Eye (tissue), 1 donor: ENCODE measurements around the gene FXYD6.

Experiments
- DNase-seq: peaks from one replicate; pipeline ENCODE4 v3.0.0-alpha.2; 2015

FXYD6 gene

GRCh38 chr11:117840881-117841550, 35.4 kb downstream of the FXYD6 start:
- DNase-seq: no peak

- no peak for DNase-seq
Measured at GRCh38 chr11:117839936-117840813, 36.3 kb downstream of the FXYD6 start.

GRCh38 chr11:117839380-117839881, 37.0 kb downstream of the FXYD6 start:
- no peak for DNase-seq

- DNase-seq: no peak
Measured at GRCh38 chr11:117838901-117839300, 37.6 kb downstream of the FXYD6 start.

- DNase-seq: no peak
Measured at GRCh38 chr11:117837791-117838190, 38.7 kb downstream of the FXYD6 start.

- no peak for DNase-seq
Measured at GRCh38 chr11:117837070-117837776, 39.2 kb downstream of the FXYD6 start.

GRCh38 chr11:117836077-117836960, 40.1 kb downstream of the FXYD6 start:
- no peak for DNase-seq

- no peak for DNase-seq
Measured at GRCh38 chr11:117835576-117835975, 40.9 kb downstream of the FXYD6 start.

- no peak for DNase-seq
Measured at GRCh38 chr11:117834838-117835443, 41.5 kb downstream of the FXYD6 start.

GRCh38 chr11:117834068-117834810, 42.2 kb downstream of the FXYD6 start:
- DNase-seq: no peak

- no peak for DNase-seq
Measured at GRCh38 chr11:117833401-117833891, 43.0 kb downstream of the FXYD6 start.

- DNase-seq: no peak
Measured at GRCh38 chr11:117832511-117832910, 43.9 kb downstream of the FXYD6 start.

- no peak for DNase-seq
Measured at GRCh38 chr11:117831661-117832415, 44.6 kb downstream of the FXYD6 start.

- DNase-seq: no peak
Measured at GRCh38 chr11:117830674-117831351, 45.6 kb downstream of the FXYD6 start.

- DNase-seq: no peak
Measured at GRCh38 chr11:117830072-117830471, 46.4 kb downstream of the FXYD6 start.

- no peak for DNase-seq
Measured at GRCh38 chr11:117829369-117829725, 47.1 kb downstream of the FXYD6 start.

- no peak for DNase-seq
Measured at GRCh38 chr11:117828611-117829368, 47.7 kb downstream of the FXYD6 start.
